Measurements from ENCODE around the gene PAX4.

Gene PAX4

DNA sequence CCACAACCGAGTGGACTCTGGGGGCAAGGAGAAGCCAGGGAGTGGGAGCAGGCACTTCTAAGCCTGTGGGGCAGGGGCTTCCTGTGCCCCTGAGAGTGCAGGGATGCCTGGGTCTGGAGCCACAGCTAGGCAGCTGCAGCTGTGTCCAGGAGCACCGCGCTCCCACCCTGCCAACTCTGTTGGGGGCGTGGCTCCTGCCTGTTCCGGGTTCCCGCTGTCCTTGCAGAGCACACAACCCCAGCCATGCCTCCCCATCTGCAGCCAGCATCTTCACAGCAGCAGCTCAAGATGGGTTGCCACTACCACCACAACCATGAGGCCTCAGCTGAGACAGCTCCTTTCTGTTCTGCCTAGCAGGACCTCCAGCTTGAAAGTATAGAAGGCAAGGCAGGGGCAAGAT lies 8.6 kb downstream of the PAX4 start:
- H3K4me1 ChIP-seq (ENCODE audit: insufficient read depth, low read length) = no peaks in the 10 kb centered on the region
- no peaks in the 10 kb centered on the region for H3K36me3 ChIP-seq (ENCODE audit: insufficient read depth, low read length)
- H3K9ac ChIP-seq (ENCODE audit: low read depth, low read length) = no peak overlapping the region
- no peaks in the 10 kb centered on the region; the same call in 1 of the 2 replicates for H3K9me3 ChIP-seq (ENCODE audit: control insufficient read depth, insufficient read depth, low read length)

DNA sequence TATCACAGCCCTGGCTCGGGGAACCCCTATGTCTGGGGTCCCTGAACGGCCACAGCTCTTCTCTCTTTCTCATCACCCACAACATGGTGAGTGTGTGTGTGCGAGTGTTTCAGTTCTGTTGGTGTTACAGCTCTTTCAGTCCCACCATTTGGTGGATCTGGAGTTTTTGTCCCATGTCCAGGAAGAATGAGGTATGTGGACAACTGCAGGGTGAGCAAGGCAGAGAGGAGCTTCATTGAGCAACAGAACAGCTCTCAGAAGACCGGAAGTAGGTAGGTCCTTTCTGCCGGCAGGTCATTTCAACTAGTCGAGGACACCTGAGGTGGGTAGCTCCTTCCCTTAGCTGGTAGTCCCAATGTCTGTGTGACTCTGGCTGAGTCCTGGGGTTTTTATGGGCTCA lies 9.5 kb downstream of the PAX4 start:
- Histone ChIP-seq H3K36me3 (ENCODE audit: insufficient read depth, low read length) (no peaks in the 10 kb centered on the region), H3K4me1 (ENCODE audit: insufficient read depth, low read length) (no peaks in the 10 kb centered on the region), H3K9ac (ENCODE audit: low read depth, low read length) (no peak overlapping the region), H3K9me3 (ENCODE audit: control insufficient read depth, insufficient read depth, low read length) (no peaks in the 10 kb centered on the region; the same call in 1 of the 2 replicates)

DNA sequence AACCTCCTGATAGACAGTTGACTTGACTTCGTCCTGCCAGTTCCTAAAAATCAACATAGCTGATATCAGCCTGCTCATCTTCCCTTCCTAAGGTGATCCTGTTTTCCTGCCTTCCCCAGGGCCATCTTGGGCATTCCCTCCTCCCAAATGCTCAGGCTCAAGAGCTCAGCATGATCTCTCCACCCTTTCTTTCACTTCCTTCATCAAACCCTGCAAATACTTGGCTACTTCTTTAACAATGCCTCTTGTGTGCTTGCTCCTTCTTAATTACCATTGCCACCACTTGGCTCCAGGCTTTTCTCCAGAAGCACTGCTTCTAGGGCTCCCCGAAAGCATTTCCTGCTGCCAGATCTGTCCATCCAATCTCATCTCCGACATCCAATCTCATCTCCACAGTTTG lies 17.1 kb downstream of the PAX4 start:
- peaks cover 3% of the 10 kb centered on the region; the same call in 1 of the 2 replicates for H3K4me1 ChIP-seq (ENCODE audit: insufficient read depth, low read length)
- H3K36me3 ChIP-seq (ENCODE audit: insufficient read depth, low read length) = no peaks in the 10 kb centered on the region
- no peak overlapping the region for H3K9ac ChIP-seq (ENCODE audit: low read depth, low read length)
- H3K9me3 ChIP-seq (ENCODE audit: control insufficient read depth, insufficient read depth, low read length) = no peaks in the 10 kb centered on the region

DNA sequence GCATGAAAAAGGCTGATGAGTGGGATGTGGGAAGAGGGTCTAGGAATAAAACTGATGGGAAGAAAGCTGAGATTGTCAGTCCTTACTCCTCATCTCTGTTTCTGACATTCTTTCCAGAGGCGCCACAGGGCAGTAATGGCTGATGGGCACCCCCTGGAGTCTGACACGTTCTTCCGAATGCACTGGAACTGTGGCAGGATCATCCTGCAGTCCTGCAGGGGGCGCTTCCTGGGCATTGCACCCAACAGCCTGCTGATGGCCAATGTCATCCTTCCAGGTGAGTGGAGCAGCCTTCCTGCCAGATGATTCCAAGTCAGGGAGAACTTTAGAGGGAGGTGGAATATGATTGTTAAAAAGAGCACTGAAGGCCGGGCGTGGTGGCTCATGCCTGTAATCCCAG lies 19.6 kb downstream of the PAX4 start:
- Histone ChIP-seq H3K4me1 (ENCODE audit: insufficient read depth, low read length) (peaks cover 3% of the 10 kb centered on the region; the same call in 1 of the 2 replicates), H3K36me3 (ENCODE audit: insufficient read depth, low read length) (no peaks in the 10 kb centered on the region), H3K9ac (ENCODE audit: low read depth, low read length) (no peak overlapping the region)

DNA sequence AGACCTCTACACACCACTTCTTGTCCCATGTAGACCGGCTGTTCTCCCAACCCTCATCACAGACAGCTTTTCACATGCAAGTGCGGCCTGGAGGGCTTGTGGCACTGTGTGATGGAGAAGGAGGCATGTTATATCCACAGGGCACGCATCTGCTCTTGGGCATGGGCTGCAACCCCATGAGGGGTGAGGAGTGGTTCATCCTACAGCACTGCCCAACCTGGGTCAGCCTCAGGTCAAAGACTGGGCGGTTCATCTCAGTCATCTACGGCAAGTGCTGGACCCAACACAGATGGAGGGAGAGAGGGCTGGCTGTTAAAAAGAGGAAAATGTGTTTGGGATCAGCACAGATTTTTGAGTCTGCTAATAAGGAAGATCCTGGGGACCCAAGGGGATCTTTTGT lies 22.2 kb downstream of the PAX4 start:
- no peaks in the 10 kb centered on the region; the same call in 1 of the 2 replicates for H3K36me3 ChIP-seq (ENCODE audit: insufficient read depth, low read length)
- H3K4me1 ChIP-seq (ENCODE audit: insufficient read depth, low read length) = peaks cover 3% of the 10 kb centered on the region; the same call in 1 of the 2 replicates
- no peak overlapping the region for H3K9ac ChIP-seq (ENCODE audit: low read depth, low read length)
- H3K9me3 ChIP-seq (ENCODE audit: control insufficient read depth, insufficient read depth, low read length) = no peaks in the 10 kb centered on the region

More for the DNA sequence above, 19.6 kb downstream of the PAX4 start:
- no peaks in the 10 kb centered on the region for H3K9me3 ChIP-seq (ENCODE audit: control insufficient read depth, insufficient read depth, low read length)

DNA sequence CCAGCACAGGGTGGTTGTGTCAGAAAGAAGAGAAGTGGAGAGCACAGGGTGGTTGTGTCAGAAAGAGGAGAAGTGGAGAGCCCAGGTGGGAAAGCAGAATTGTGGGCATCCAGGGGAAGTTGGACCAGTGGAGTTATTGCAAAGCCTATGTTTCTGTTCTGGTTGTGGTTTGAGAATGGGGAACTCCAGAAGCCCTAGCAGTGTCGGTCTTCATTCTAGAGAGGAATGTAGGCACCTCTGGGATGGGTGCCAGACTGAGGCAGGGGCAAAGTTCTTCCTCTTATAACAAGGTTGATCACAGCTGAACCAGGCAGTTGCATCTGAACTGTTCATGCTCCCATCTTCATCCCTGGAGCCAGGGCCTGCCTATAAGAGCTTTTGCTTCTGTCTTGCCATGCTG lies 23.5 kb downstream of the PAX4 start:
- H3K9ac ChIP-seq (ENCODE audit: low read depth, low read length) = no peak overlapping the region
- H3K36me3 ChIP-seq (ENCODE audit: insufficient read depth, low read length) = no peaks in the 10 kb centered on the region; the same call in none of the 2 replicates
- no peaks in the 10 kb centered on the region for H3K9me3 ChIP-seq (ENCODE audit: control insufficient read depth, insufficient read depth, low read length)
- peaks cover 3% of the 10 kb centered on the region; the same call in 1 of the 2 replicates for H3K4me1 ChIP-seq (ENCODE audit: insufficient read depth, low read length)

DNA sequence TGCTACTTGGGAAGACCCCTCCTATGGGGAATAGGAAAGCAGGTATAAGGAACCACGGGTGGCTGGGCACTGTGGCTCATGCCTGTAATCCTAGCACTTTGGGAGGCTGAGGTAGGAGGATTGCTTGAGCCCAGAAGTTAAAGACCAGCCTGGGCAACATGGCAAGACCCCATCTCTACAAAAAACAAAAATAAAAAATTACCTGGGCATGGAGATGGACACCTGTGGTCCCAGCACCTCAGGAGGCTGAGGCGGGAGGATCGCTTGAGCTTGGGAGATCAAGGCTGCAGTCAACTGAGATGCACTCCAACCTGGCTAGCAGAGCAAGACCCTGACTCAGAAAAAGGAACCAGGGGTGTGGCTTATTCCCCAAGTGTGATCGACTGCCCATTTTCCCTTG lies 25.4 kb downstream of the PAX4 start:
- Histone ChIP-seq H3K4me1 (ENCODE audit: insufficient read depth, low read length) (no peaks in the 10 kb centered on the region), H3K9ac (ENCODE audit: low read depth, low read length) (no peak overlapping the region), H3K36me3 (ENCODE audit: insufficient read depth, low read length) (no peaks in the 10 kb centered on the region; the same call in none of the 2 replicates), H3K9me3 (ENCODE audit: control insufficient read depth, insufficient read depth, low read length) (no peaks in the 10 kb centered on the region)

DNA sequence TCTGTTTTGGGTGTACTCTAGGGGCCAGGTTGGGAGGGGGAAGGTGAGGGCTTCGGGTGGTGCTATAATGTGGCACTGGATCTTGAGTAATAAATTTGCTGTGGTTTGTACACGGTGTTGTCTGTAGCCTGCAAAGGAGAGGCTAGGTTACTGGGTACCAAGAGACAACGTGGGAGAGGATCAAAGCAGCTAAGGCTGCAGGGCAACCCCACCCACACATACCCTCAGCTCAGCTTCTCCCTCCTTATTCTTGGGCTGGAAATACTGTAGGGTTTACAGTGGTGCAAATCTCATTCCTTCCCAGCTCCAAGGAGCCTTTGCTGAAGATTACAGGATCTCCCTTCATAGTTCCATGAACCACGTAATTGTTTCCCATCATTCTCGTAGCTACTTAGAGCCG lies 26.4 kb downstream of the PAX4 start:
- Histone ChIP-seq H3K36me3 (ENCODE audit: insufficient read depth, low read length) (no peaks in the 10 kb centered on the region; the same call in none of the 2 replicates), H3K4me1 (ENCODE audit: insufficient read depth, low read length) (no peaks in the 10 kb centered on the region; the same call in 1 of the 2 replicates), H3K9me3 (ENCODE audit: control insufficient read depth, insufficient read depth, low read length) (no peaks in the 10 kb centered on the region), H3K9ac (ENCODE audit: low read depth, low read length) (no peak overlapping the region)

DNA sequence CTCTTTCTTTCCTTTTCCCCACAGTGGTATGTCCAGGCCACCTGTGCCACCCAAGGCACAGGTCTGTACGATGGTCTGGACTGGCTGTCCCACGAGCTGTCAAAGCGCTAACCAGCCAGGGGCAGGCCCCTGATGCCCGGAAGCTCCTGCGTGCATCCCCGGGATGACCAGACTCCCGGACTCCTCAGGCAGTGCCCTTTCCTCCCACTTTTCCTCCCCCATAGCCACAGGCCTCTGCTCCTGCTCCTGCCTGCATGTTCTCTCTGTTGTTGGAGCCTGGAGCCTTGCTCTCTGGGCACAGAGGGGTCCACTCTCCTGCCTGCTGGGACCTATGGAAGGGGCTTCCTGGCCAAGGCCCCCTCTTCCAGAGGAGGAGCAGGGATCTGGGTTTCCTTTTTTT lies 26.8 kb downstream of the PAX4 start:
- no peaks in the 10 kb centered on the region; the same call in 1 of the 2 replicates for H3K4me1 ChIP-seq (ENCODE audit: insufficient read depth, low read length)
- H3K9me3 ChIP-seq (ENCODE audit: control insufficient read depth, insufficient read depth, low read length) = no peaks in the 10 kb centered on the region
- no peak overlapping the region for H3K9ac ChIP-seq (ENCODE audit: low read depth, low read length)
- H3K36me3 ChIP-seq (ENCODE audit: insufficient read depth, low read length) = no peaks in the 10 kb centered on the region; the same call in none of the 2 replicates

DNA sequence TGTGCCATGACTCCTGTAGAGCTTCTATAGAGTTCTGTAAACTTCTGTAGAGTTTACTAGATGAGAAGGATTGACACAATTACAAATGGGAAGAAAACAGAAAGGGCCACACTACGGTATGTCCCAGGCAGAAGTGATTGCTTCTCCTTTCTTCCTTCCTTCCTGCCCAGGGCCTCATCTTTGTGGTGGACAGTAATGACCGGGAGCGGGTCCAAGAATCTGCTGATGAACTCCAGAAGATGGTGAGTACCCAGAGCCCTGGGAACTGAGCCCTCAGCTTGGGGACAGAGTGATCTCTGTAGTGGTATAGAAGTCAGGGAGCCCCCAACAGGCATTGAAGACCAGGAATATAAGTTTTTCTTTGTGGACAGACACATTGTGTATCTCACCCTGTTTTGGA lies 28.0 kb downstream of the PAX4 start:
- Histone ChIP-seq H3K36me3 (ENCODE audit: insufficient read depth, low read length) (no peaks in the 10 kb centered on the region; the same call in none of the 2 replicates), H3K9me3 (ENCODE audit: control insufficient read depth, insufficient read depth, low read length) (no peaks in the 10 kb centered on the region)

DNA sequence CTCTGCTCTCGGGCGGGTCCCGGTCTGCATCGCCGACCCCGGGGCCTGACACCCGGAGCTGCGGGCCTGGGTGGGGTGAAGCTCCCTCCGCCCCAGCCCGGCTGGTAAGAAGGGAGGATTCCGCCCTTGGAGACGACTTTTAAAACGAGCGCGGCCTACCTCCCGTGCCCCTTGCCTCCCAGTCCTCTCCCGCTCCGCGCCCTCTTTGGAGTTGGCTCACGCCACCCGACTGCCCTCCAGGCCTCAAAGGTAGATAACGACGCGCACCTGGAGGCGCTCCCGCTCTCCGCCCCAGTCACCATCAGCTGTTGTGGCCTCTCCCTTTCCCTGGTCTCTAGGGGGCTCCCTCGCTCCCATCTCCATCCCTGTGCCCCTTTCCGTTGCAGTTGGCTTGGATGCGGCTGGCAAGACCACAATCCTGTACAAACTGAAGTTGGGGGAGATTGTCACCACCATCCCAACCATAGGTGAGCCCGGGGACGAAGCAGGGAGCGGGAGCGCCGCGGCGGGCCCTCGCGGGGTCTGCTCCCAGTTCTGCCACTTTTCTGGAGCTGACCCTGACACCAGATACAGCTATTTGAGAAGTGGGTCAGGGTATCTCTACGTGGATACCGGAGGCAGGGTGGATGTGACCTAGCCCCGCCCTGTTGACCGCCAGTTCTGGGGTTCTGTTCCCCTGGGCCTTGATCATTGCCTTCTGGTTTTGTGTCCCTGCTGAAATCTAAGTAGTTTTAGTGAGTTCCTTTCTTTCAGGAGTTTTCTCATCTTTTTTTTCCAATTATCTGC lies 29.1 kb downstream of the PAX4 start:
- peaks cover 3% of the 10 kb centered on the region; the same call in 1 of the 2 replicates for H3K4me1 ChIP-seq (ENCODE audit: insufficient read depth, low read length)
- peak overlapping the region; percentile 91 for H3K9ac ChIP-seq (ENCODE audit: low read depth, low read length)
- H3K36me3 ChIP-seq (ENCODE audit: insufficient read depth, low read length) = no peaks in the 10 kb centered on the region; the same call in none of the 2 replicates
- H3K9me3 ChIP-seq (ENCODE audit: control insufficient read depth, insufficient read depth, low read length) = no peaks in the 10 kb centered on the region

More for the DNA sequence above, 28.0 kb downstream of the PAX4 start:
- Histone ChIP-seq H3K9ac (ENCODE audit: low read depth, low read length) (no peak overlapping the region), H3K4me1 (ENCODE audit: insufficient read depth, low read length) (peaks cover 3% of the 10 kb centered on the region; the same call in 1 of the 2 replicates)

DNA sequence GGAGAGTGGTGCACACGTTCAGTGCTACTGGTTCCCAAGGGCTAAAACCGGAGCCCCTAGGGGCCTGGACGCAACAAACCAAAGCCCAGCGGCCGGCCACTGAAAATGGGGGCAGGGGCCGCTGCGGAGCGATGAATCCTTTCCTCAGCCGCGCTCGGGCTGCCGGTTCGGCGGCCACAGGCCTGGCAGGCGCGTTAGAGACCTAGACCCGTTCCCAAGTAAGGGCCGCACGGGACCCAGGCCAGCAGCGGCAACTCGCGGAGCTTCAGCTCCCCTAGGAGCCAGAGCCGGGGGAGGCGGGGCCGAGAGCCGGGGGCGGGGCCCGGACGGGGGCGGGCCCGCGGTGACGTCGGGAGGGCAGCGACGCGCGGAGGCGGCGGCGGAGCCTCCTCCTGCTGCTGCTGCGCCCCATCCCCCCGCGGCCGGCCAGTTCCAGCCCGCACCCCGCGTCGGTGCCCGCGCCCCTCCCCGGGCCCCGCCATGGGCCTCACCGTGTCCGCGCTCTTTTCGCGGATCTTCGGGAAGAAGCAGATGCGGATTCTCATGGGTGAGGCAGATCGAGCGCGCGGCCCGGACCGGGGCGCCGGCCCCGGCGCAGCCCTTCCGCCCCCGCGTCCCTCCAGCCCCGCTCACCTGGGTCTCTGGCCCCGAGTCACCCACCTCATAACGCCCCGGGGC lies 29.8 kb downstream of the PAX4 start, which contains the start of gene ARF5:
Gene ARF5 (plus strand): TSS at position 393 of the 678 bp plus-strand sequence. CDS start 88 bp downstream, at position 481.
- Histone ChIP-seq H3K4me1 (ENCODE audit: insufficient read depth, low read length) (peaks cover 3% of the 10 kb centered on the region; the same call in 1 of the 2 replicates), H3K36me3 (ENCODE audit: insufficient read depth, low read length) (no peaks in the 10 kb centered on the region; the same call in none of the 2 replicates), H3K9me3 (ENCODE audit: control insufficient read depth, insufficient read depth, low read length) (no peaks in the 10 kb centered on the region), H3K9ac (ENCODE audit: low read depth, low read length) (peak within 1 kb of the TSS; percentile 91)

DNA sequence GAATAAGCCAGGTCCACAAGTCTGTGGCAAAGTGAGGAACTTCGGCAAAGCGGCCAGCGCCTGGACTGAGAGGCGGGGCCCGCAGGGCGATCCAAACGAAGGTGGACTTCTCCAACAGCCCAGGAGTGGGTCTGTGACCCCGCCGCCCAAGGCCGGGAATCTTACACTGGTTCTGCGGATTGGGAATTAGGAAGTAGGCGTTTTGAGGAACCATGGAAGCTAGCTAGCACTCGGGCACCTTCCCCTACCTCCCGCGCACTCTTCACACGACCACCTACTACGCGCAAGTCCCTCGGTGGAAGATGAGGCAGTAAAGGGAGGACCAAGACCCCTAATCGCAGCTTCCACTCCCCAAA lies 30.3 kb downstream of the PAX4 start:
- H3K4me1 ChIP-seq (ENCODE audit: insufficient read depth, low read length) = peaks cover 3% of the 10 kb centered on the region; the same call in 1 of the 2 replicates
- peak overlapping the region; percentile 61; the same call in 1 of the 2 replicates for H3K9ac ChIP-seq (ENCODE audit: low read depth, low read length)
- H3K9me3 ChIP-seq (ENCODE audit: control insufficient read depth, insufficient read depth, low read length) = no peaks in the 10 kb centered on the region
- no peaks in the 10 kb centered on the region; the same call in none of the 2 replicates for H3K36me3 ChIP-seq (ENCODE audit: insufficient read depth, low read length)

DNA sequence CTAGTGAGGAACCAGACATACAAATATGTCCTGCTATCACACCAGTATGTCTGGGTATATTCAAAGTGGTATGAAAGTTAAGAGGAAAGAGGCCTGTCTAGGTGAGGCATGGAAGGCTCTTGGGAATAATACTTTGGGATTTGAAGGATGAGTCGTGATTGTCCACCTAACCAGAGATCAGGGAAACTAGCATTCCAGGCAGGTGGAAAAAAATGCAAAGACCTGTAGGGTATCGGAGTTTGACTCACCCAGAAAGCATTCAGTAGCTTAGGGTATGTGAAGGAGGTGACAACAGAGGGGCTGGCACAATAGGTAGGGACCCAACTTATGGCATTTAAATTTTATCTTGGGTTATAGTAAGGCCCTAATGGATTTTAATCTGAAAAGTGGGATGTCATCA lies 31.6 kb downstream of the PAX4 start:
- Histone ChIP-seq H3K36me3 (ENCODE audit: insufficient read depth, low read length) (peaks cover 6% of the 10 kb centered on the region), H3K9ac (ENCODE audit: low read depth, low read length) (no peak overlapping the region), H3K9me3 (ENCODE audit: control insufficient read depth, insufficient read depth, low read length) (no peaks in the 10 kb centered on the region), H3K4me1 (ENCODE audit: insufficient read depth, low read length) (peaks cover 3% of the 10 kb centered on the region; the same call in 1 of the 2 replicates)

Data from ES-I3 (cell line).